OCI-LY7 (cell line): Measurements from ENCODE around the gene CPPED1. TPM values are rescaled to one million over a fixed set of nuclear protein-coding genes. Genes with fewer than 3 reads are reported as not detected.

Source experiments
- BruUV-seq: library from RNA; stranded (reverse); fragments of 400-500 nt; replicated peaks from 2 replicates; lab custom pipeline; 2021; lab: Mats Ljungman, UMichigan
- CTCF ChIA-PET: fragments of 300-600 bp; sonication (Branson Sonifier 250); formaldehyde crosslinking; loops from one replicate; lab custom pipeline; 2022; ENCODE audit warnings: antibody characterized with exemption; ENCODE audit not compliant: unreplicated experiment; lab: Charles Lee
- POLR2A ChIA-PET: fragments of 300-600 bp; sonication (Branson Sonifier 250); formaldehyde crosslinking; loops from one replicate; lab custom pipeline; 2022; ENCODE audit warnings: antibody characterized with exemption; lab: Charles Lee
- DNase-seq: peaks from one replicate; pipeline ENCODE4 v3.0.0-alpha.2; 2015; ENCODE audit warnings: low spot score
- H2AFZ ChIP-seq: fragments of 200-600 bp; sonication (generic), shearing (Covaris generic); 2 replicates; pipeline ENCODE4 v1.6.1; 2014; ENCODE audit warnings: mild to moderate bottlenecking, antibody characterized with exemption, low read length, moderate library complexity
- H3K27ac ChIP-seq: fragments of 200-600 bp; sonication (generic); 2 replicates; pipeline ENCODE4 v1.5.1; 2014; ENCODE audit warnings: mixed run types, low read depth, mild to moderate bottlenecking, moderate library complexity, low read length, inconsistent platforms; ENCODE audit not compliant: poor library complexity, severe bottlenecking
- H3K36me3 ChIP-seq: fragments of 200-600 bp; sonication (generic); 2 replicates; pipeline ENCODE4 v1.6.1; 2014; ENCODE audit warnings: mild to moderate bottlenecking, antibody characterized with exemption, low read length, moderate library complexity, mixed read lengths; ENCODE audit not compliant: insufficient read depth
- H3K4me1 ChIP-seq: fragments of 200-600 bp; sonication (generic); 2 replicates; pipeline ENCODE4 v1.5.1; 2014; ENCODE audit warnings: mild to moderate bottlenecking, low read length; ENCODE audit not compliant: insufficient read depth, poor library complexity, severe bottlenecking
- H3K4me2 ChIP-seq: fragments of 200-600 bp; sonication (generic); 2 replicates; pipeline ENCODE4 v1.6.1; 2014; ENCODE audit warnings: mild to moderate bottlenecking, low read length
- H3K4me3 ChIP-seq: fragments of 200-600 bp; sonication (generic); 2 replicates; pipeline ENCODE4 v1.5.1; 2014; ENCODE audit warnings: mild to moderate bottlenecking, low read depth, low read length; ENCODE audit not compliant: poor library complexity, severe bottlenecking
- H3K79me2 ChIP-seq: fragments of 200-600 bp; sonication (generic); 2 replicates; pipeline ENCODE4 v1.6.1; 2016; ENCODE audit warnings: low read depth, mild to moderate bottlenecking, low read length, moderate library complexity, mixed read lengths; ENCODE audit not compliant: insufficient read depth
- H3K9me2 ChIP-seq: fragments of 200-600 bp; sonication (generic); 2 replicates; pipeline ENCODE4 v1.6.1; 2016; ENCODE audit warnings: mild to moderate bottlenecking, low read length, mixed read lengths; ENCODE audit not compliant: insufficient read depth
- H3K9me3 ChIP-seq: fragments of 200-600 bp; sonication (generic); 2 replicates; pipeline ENCODE4 v1.6.1; 2014; ENCODE audit warnings: mild to moderate bottlenecking, mixed run types, low read length, mixed read lengths
- H4K20me1 ChIP-seq: fragments of 200-600 bp; sonication (generic); 2 replicates; pipeline ENCODE4 v1.6.1; 2014; ENCODE audit warnings: mild to moderate bottlenecking, antibody characterized with exemption, low read length, moderate library complexity, mixed read lengths; ENCODE audit not compliant: insufficient read depth
- CTCF ChIP-seq: fragments of 200-600 bp; sonication (generic); conservative IDR thresholded peaks from 2 replicates; pipeline ENCODE4 v1.5.1; 2014; ENCODE audit warnings: mild to moderate bottlenecking, antibody characterized with exemption, low read length, moderate library complexity, mixed read lengths
- EZH2phosphoT487 ChIP-seq: fragments of 200-600 bp; sonication (generic); IDR thresholded peaks from 2 replicates; pipeline ENCODE4 v1.6.1; 2018; ENCODE audit warnings: low read depth, borderline replicate concordance, mild to moderate bottlenecking, mixed run types, antibody characterized with exemption, low read length, moderate library complexity, mixed read lengths
- intact Hi-C: fragments of 100-400 bp; cut with micrococcal nuclease; formaldehyde crosslinking; loops from one replicate; pipeline ENCODE4 v1.10.0; 2022; ENCODE audit not compliant: unreplicated experiment
- total RNA-seq, 2 experiments: library from RNA; depleted of rRNA in 1 of 2; stranded (reverse); fragments of >200 nt in 1 of 2; shearing (Covaris generic) in 1 of 2; gene quantifications; 2 replicates each; pipeline ENCODE4 v1.2.3, GENCODE V29; 2014 to 2022

The CPPED1 gene
- total RNA-seq, 2 experiments from 2014 or later, result 8.6 to 14.2 TPM

GRCh38 chr16:12778726-12779125 lies 25.0 kb downstream of the CPPED1 start:
- H3K9me3 ChIP-seq, result peaks cover 4% of the 10 kb centered on the region; the same call in 1 of the 2 replicates
- no peak overlapping the region for H3K27ac ChIP-seq
- H3K4me3 ChIP-seq, result no peak overlapping the region
- POLR2A ChIA-PET, result interaction anchor here (0.7 kb wide), 1 partner anchor 68 kb away, joined by 4 read pairs; no protein-coding TSS in a partner anchor
- H3K9me2 ChIP-seq, result no peaks in the 10 kb centered on the region
- no peak overlapping the region for H3K4me2 ChIP-seq
- peaks cover 59% of the 10 kb centered on the region for H3K36me3 ChIP-seq
- H3K79me2 ChIP-seq, result no peaks in the 10 kb centered on the region
- no peaks in the 10 kb centered on the region for H3K4me1 ChIP-seq
- H2AFZ ChIP-seq, result no peak overlapping the region
- TF ChIP-seq CTCF (no peak), EZH2phosphoT487 (no peak)
- intact Hi-C loops, result no loop called here
- BruUV-seq, result no TSS peak
- CTCF ChIA-PET, result no interaction called here
- DNase-seq, result no peak
- H4K20me1 ChIP-seq, result no peaks in the 10 kb centered on the region

GRCh38 chr16:12775656-12776236 lies 27.9 kb downstream of the CPPED1 start:
- Histone ChIP-seq H3K9me3 (peaks cover 4% of the 10 kb centered on the region; the same call in 1 of the 2 replicates), H3K4me2 (no peak overlapping the region), H3K79me2 (no peaks in the 10 kb centered on the region), H3K4me3 (no peak overlapping the region), H3K9me2 (no peaks in the 10 kb centered on the region), H3K27ac (no peak overlapping the region), H3K36me3 (peaks cover 59% of the 10 kb centered on the region), H2AFZ (no peak overlapping the region), H4K20me1 (no peaks in the 10 kb centered on the region), H3K4me1 (no peaks in the 10 kb centered on the region)
- DNase-seq, result no peak
- BruUV-seq, result no TSS peak
- CTCF ChIA-PET, result no interaction called here
- no peak for TF ChIP-seq EZH2phosphoT487
- no peak for TF ChIP-seq CTCF
- POLR2A ChIA-PET, result no interaction called here
- intact Hi-C loops, result no loop called here

GRCh38 chr16:12773221-12773620 lies 30.5 kb downstream of the CPPED1 start:
- POLR2A ChIA-PET, result no interaction called here
- CTCF ChIA-PET, result no interaction called here

More at GRCh38 chr16:12773221-12773620, 30.5 kb downstream of the CPPED1 start:
- intact Hi-C loops, result no loop called here
- H3K9me2 ChIP-seq, result no peaks in the 10 kb centered on the region
- H2AFZ ChIP-seq, result no peak overlapping the region
- no peak overlapping the region for H3K27ac ChIP-seq
- TF ChIP-seq EZH2phosphoT487 (no peak), CTCF (no peak)
- no peak overlapping the region for H3K4me2 ChIP-seq
- no TSS peak for BruUV-seq
- H3K36me3 ChIP-seq, result peaks cover 35% of the 10 kb centered on the region
- H4K20me1 ChIP-seq, result no peaks in the 10 kb centered on the region
- H3K4me3 ChIP-seq, result no peak overlapping the region
- peaks cover 4% of the 10 kb centered on the region; the same call in 1 of the 2 replicates for H3K9me3 ChIP-seq
- H3K79me2 ChIP-seq, result no peaks in the 10 kb centered on the region
- no peak for DNase-seq
- no peaks in the 10 kb centered on the region for H3K4me1 ChIP-seq
